NCI-H128 (cell line): ENCODE measurements around the gene C8B.

Experiments used
- DNase-seq: peaks from one replicate; lab custom pipeline; 2025; ENCODE audit not compliant: unreplicated experiment; lab: John Stamatoyannopoulos, UW

The C8B gene

GRCh38 chr1:56934430-56935060, 31.3 kb downstream of the C8B start:
- DNase-seq: no peak

DNA sequence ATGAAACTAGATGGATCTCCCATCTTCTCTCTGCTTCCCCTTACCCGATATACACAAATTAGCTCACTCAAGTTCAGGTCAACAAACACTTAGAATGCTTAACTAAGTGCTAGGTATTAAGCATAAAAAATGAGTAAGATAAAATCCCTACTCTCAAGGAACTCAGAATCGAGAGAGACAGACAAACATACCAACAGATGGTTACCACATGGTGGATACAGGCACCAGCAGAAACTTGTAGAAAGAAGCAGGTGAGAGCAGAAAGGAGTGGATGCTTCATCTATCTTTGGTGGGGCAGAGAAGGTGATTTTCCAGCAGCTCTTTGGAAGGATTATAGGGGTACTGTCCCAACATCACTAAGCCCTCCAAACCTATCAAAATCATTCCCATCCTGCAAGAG, 32.2 kb downstream of the C8B start:
- DNase-seq: no peak

GRCh38 chr1:56933161-56933560, 32.7 kb downstream of the C8B start:
- no peak for DNase-seq

GRCh38 chr1:56931686-56932085, 34.1 kb downstream of the C8B start:
- no peak for DNase-seq

DNA sequence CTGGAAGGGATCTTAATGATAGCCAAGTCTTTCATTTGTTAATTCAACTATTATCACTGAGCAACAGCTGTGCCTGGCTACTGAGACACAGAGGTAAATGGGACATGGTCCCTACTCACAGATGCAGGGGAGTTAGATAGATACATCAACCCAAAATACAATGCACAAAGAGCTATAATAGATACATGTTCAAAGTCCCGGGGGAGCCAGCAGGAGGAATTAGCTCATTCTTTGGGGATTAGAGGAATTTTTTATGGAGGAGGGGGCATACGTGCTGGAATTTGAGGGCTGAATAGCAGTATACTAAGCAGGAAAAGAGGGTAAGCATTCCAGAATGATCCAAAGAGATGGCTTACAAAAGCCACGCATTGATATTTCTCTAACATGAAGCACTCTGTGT, 34.6 kb downstream of the C8B start:
- DNase-seq: no peak

GRCh38 chr1:56929492-56929891, 36.3 kb downstream of the C8B start:
- DNase-seq: no peak

- DNase-seq: no peak
Measured at GRCh38 chr1:56927986-56928385, 37.8 kb downstream of the C8B start.

- DNase-seq: no peak
Measured at GRCh38 chr1:56927171-56927570, 38.6 kb downstream of the C8B start.

DNA sequence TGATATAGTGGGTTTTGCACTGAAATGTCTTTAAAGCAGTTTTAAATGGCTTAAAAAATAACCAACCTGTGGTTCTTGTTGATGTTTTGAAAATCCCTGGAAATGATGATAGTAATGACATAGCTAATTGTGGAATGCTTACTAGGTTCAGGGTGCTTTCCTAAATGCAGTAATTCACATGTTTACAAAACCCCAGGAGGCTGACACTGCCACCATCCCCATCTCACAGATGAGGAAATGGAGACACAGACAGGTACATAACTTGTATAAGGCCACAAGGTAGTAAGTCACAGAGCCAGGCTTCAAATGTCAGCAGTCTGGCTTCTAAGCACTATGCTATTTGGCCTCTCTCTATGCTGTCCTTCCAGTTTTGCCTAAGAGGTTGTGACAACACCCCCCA, 40.6 kb downstream of the C8B start:
- DNase-seq: no peak

GRCh38 chr1:56924116-56924515, 41.7 kb downstream of the C8B start:
- no peak for DNase-seq

DNA sequence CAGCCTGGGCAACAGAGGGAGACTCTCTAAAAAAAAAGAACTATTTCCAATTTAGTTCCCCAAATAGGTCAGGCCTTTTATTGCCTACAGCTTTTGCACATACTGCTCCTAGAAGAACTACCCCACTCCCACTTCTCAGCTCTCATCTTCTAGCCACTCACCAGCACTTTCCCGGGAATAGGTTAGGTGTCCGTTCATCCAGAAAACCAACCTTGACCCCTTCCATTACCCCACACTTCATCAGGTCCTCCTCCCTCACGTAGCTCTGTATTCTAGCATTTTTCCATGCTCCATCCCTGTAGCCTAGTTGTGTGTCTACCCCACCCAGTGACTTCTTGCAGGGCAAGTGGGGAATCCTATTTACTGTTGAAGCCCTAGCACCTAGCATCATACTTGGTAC, 42.6 kb downstream of the C8B start:
- DNase-seq: no peak

GRCh38 chr1:56922507-56922906, 43.3 kb downstream of the C8B start:
- no peak for DNase-seq

GRCh38 chr1:56922070-56922469, 43.7 kb downstream of the C8B start:
- DNase-seq: no peak

GRCh38 chr1:56921479-56921878, 44.3 kb downstream of the C8B start:
- DNase-seq: no peak

DNA sequence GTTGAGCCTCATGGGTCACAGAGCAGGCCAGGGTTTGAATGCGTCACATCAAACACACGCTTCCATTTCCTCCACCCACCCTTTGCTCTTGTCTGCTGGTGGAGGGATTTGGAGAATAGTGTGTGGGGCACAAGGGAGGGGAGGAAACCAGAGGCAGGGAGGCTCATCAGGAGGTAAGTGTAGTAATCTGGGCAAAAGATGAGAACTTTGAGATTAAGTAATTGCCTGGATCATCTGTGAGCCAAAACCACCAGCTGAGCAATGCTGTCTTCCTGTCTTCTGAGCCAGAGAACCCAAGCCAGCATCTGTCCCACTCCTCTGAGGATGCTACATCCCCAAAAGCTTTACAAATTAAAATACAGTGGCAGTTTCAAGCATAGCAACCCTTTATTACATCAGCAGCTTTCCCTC, 45.2 kb downstream of the C8B start:
- DNase-seq: no peak

DNA sequence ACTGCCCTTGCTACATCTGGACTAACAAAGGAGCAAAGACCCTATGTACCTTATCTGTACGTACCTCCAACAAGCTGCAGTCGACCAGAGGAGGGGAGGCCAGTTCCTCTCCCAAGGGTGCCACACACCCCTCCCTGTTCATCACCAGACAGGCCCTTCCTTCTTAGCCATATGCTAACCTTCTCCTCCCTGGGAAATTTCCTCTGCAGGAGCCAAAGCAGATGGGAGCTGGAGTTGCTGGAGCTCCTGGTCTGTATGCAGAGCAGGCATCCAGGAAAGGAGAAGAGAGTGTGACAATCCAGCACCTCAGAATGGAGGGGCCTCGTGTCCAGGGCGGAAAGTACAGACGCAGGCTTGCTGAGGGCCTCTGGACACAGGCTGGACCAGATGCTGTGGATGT, 48.5 kb downstream of the C8B start:
- DNase-seq: no peak

GRCh38 chr1:56916630-56917029, 49.2 kb downstream of the C8B start:
- DNase-seq: no peak

DNA sequence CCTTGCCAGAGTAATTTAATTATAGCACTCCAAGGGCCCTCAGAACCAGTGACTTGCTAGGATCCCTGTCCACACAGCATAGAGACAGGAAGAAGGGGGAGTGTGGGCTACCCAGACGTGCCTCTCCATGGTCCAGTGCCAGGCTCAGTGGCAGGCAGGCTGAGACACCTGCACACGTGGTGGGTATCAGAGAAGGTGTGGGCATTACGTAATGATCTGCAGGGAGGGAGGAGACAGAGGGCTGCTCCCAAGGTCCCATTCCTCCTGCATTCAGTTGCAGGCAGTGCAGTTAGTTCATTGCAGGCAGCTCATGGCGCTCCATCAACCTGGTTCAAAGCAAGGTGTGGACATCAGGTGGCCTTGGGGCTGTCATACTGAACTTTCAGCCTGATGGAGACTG, 49.9 kb downstream of the C8B start:
- DNase-seq: no peak

GRCh38 chr1:56912325-56912724, 53.5 kb downstream of the C8B start:
- no peak for DNase-seq

DNA sequence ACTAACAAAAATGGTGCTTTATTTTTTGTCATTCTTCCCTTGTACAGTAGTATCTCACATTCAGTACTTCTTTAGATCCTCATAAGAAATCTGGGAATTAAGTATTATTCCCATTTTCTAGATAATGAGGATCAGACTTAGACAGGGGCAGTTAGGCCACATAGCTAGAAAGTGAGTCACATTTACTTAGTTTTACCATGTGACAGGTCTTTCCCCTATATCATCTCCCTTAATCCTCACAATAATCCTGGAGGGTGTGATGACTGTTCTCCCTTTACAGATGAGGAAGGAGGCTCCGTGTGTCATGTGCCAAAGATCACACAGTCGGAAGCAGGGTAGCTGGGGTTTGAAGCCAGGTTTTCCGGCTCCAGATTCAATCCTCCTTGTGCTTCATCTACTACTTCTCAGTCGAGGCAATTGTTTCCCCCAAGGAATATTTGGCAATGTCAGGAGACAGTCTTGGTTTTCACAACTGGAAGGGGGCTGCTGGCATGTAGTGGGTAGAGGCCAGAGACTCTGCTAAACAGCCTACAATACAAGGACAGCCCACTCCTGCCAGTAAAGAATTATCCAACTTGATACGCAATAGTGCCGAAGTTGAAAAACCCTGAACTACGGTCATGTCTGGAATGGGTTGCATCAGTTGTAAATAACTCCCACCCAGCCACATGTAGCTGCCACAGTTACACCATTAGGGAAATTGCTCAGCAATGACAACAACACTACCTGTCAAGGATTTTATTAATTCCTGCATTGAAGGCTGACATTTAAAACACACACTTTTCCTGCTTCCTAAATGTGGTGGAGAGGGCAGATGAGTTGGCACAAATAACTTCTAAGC, 54.5 kb downstream of the C8B start:
- DNase-seq: no peak

GRCh38 chr1:56910441-56910985, 55.3 kb downstream of the C8B start:
- no peak for DNase-seq

- no peak for DNase-seq
Measured at GRCh38 chr1:56908619-56909221, 57.1 kb downstream of the C8B start.
